Bone marrow (tissue), 2 donors: ENCODE data around the gene PAGR1.

Experiments used
- DNase-seq, 2 donors: peaks; one replicate each; lab custom pipeline; 2025; lab: John Stamatoyannopoulos, UW

Gene PAGR1

GRCh38 chr16:29837841-29838240, 21.9 kb downstream of the PAGR1 start:
- no peak for DNase-seq

DNA sequence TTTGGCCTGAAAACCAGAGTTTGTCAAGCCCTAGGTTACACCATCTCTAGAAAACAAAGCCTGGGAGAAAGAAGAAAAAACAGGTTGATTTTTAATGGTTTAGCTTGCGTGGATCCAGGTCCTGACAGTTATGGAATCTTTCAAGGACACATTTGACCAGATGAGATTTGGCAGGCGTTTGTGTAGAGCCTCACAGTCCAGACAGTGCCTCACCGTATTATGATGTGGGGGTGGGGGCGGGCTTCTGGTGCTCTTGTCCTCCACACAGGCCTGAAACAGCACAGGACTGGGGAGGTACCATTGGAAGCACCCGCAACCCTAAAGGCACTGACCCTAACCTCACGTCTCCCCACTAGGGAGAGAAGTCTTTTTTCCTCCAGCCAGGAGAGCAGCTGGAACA, 23.9 kb downstream of the PAGR1 start:
- no peak for DNase-seq

DNA sequence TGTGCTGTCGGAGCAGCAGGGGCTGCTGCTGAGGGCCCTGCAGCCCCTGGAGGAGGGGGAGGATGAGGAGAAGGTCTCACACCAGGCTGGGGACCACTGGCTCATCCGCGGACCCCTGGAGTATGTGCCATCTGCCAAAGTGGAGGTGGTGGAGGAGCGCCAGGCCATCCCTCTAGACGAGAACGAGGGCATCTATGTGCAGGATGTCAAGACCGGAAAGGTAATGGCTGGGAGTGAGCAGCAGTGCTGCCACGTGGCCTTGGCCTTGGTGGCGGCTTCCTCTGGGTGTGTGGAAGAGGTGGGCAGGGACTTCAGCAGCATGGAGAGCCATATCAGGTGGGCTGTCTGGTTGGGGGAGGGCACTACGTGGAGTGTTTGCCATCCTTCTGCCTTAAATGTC, 24.3 kb downstream of the PAGR1 start:
- no peak for DNase-seq

GRCh38 chr16:29841631-29842030, 25.7 kb downstream of the PAGR1 start:
- no peak for DNase-seq

GRCh38 chr16:29842732-29843346, 26.9 kb downstream of the PAGR1 start:
- DNase-seq = no peak

GRCh38 chr16:29843931-29844330, 28.0 kb downstream of the PAGR1 start:
- no peak for DNase-seq

DNA sequence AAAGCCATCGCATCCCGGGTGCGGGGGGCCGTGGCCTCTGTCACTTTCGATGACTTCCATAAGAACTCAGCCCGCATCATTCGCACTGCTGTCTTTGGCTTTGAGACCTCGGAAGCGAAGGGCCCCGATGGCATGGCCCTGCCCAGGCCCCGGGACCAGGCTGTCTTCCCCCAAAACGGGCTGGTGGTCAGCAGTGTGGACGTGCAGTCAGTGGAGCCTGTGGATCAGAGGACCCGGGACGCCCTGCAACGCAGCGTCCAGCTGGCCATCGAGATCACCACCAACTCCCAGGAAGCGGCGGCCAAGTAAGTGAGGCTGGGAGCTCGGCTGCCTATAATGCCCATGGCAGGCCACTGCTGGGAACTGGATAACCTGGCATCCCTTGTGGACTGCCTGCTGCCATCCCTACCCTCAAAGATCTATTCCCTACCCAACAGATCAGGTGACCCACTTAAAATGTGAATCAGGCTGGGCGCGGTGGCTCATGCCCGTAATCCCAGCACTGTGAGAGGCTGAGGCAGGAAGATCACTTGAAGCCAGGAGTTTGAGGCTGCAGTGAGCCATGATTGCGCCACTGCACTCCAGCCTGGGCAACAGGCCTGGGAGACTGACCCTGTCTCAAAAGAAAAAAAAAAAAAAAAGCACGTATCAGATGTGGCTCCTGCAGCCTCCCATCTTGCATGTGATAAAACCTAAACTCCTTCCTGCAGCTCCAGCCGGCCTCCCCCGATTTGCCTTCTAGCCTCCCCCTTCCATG, 28.8 kb downstream of the PAGR1 start:
- DNase-seq = no peak

- DNase-seq = no peak
Measured at GRCh38 chr16:29845656-29846055, 29.7 kb downstream of the PAGR1 start.

GRCh38 chr16:29848420-29849297, 32.7 kb downstream of the PAGR1 start:
- DNase-seq = peak; percentile 36 to 48

DNA sequence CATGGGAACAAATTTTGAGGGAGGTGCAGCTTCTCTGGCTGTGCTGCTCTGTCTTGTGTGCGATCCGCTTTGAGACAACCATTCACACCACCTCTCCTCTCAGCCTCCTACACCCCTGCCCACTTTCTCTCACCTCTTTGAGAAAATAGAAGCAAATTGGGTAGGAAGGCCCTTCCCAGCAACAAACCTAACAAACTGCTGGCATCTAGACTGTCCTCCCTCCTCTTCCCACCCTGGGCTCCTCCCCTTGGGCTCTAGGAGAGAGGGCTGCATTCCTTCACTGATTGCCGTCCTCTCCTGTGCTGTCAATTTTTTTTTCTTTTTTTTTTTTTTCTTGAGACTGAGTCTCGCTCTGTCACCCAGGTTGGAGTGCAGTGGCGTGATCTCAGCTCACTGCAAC, 33.6 kb downstream of the PAGR1 start:
- no peak for DNase-seq

GRCh38 chr16:29850998-29851397, 35.0 kb downstream of the PAGR1 start:
- no peak for DNase-seq

- no peak for DNase-seq
Measured at GRCh38 chr16:29852654-29853053, 36.7 kb downstream of the PAGR1 start.

DNA sequence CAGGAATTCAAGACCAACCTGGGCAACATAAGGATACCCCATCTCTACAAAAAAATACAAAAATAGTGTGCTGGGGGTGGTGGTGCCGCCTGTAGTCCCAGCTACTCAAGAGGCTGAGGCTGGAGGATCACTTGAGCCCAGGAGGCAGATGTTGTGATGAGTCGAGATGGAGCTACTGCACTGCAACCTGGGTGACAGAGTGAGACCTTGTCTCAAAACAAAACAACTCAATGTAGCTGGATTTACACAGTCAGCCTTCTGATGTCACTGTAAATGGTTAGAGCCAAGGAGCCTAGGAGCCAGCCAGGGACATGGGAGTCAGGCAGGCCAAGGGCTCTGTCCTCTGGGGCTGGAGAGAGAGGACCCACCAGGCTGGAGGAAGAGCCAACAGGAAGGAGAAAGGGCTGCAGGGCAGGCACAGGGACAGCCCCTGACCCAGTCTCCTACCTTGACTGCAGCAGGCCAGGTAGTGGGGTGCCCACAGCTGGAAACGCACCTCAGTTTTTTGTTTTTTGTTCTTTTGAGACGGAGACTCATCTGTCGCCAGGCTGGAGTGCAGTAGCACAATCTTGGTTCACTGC, 38.7 kb downstream of the PAGR1 start:
- no peak for DNase-seq

DNA sequence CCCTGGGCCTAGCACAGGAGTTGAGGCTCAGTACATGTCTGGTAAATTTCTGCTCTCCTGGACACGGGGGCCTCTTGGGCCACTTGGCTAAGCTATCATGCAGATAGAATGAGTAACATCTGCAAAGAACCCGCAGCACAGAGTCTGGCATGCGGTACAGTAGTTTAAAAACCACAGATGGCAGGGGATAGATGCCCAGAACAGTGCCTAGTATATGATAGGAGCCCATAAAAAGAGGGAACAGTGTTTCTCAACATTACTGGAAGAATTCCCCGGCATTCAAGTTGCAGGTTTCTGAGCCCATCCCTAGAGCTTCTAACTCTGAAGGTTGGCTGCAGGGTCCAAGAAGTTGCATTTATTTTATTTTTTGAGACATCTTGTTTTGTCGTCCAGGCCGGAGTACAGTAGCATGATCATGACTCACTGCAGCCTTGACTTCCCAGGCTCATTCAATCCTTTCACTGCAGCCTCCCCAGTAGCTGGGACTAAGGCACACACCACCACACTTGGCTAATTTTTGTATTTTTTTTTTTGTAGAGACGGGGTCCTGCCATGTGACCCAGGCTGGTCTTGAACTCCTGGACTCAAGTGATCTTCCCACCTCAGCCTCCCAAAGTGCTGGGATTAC, 41.3 kb downstream of the PAGR1 start:
- no peak for DNase-seq

DNA sequence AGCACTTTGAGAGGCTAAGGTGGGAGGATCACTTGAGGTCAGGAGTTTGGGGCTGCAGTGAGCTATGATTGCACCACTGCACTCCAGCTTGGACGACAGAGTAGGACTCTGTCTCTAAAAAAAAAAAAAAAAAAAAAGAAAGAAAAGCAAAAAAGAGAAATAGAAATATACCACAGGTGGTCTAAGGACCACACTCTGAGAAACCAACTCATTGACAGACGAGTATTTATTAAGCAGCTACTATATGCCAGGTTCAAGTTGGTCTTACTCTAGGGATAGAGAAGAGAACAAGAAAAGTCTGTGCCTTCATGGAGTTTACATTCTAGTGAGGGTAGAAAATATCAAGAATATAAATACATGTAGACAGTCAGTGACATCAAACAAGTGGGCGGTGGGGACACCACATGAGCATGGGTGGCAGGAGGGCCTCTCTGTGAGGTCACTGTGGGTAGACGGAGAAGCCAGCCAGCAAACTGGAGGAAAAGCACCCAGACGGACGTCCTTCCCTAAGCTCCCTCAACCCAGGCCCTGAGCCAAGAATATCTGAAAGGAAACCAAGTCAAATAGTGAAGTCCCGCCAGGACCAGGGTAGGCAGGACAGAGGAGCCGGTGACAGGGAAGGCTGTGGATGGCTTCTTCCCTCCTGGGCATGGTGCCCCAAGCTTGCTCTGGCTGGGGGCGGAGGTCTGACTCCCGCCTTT, 42.3 kb downstream of the PAGR1 start:
- no peak for DNase-seq

DNA sequence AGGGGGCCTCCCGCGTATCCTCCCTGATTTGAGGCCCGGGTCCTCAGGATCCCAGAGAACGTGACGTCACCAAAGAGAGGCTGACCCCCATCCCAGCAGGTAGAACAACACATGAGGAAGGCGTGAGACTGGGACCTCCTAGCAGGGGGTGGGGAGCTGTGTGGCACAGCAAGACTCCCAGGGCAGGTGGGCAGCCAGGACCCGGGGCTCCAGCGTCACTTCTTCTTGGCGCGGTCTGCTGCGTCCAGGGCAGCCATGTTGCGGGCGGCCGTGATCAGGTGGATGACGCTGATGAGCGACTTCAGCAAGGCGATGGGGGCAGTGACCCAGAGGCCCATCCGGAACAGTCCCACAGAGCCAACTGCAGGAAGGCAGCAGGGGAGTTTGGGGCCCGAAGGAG, 43.0 kb downstream of the PAGR1 start:
- DNase-seq = no peak

GRCh38 chr16:29860218-29860617, 44.3 kb downstream of the PAGR1 start:
- DNase-seq = no peak

- DNase-seq = no peak
Measured at GRCh38 chr16:29862383-29862883, 46.5 kb downstream of the PAGR1 start.

- peak; percentile 55 to 95 for DNase-seq
Measured at GRCh38 chr16:29862884-29863668, 47.1 kb downstream of the PAGR1 start, which contains the start of gene CDIPT. TSS of gene CDIPT (minus strand) at chr16:29863226. CDS start at chr16:29862857, 369 bp downstream.

DNA sequence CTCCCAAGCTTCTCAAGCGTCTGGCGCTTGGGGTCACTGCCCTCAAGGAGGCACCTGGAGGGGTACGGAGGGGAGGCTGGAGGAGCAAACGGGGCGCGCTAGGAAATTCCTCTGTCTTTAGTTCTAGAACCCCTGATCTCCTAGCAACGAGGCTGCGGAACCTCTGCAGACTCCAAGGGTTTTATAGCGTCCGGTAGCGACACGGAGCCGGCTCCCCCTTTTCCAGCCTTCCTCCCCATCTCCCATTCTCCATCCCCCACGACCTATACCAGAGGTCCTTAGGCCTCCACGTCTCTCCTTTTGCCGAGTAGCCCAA, 47.7 kb downstream of the PAGR1 start:
- DNase-seq = no peak
